Measurements from ENCODE around the gene LIX1. TPM values are rescaled to one million over a fixed set of nuclear protein-coding genes. Genes with fewer than 3 reads are reported as not detected.

LIX1 gene
- total and polyA plus RNA-seq, 2 of the 13 experiments (the other 11 are each of a cell fraction or from before 2014, with no cell fraction given) = not detected

DNA sequence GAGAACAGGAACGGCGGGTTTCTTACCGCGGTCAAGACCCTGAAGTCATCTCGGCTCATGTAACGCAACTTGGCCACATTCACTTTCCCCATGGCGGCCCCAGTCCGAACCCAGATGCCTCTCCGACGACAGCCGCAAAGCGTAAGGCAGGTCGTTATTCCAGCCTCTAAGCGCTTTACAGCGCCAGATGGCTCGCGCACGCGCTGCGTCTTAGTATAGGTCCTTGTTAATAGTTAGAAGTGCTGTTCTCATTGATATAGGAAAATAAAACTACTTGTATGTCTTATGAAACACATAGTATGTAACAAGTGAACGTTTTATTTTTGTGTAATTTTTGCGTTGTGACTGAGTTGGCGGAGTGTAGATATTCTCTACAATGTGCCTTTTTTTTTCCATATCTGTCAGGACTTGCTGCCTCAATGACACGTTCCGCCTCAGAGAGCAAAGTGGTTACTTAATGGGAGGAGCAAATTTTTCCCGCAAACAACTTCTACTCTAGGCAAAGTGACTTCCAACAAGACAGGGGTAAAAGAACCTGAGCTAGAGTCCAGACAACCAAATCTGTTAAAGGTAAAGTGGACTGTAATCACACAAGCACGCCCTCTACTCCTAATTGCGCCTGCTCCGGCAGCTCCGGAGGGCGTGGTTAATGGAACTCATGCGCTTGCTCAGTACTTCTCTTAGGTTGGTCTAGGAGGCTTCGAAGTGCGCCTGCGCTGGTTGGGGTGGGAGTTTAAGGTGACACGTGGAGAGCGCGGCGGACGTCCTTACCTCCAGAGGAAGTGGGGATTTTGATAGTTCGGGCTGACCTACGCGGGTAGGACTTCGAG lies 40.9 kb upstream of the LIX1 start, which contains the start of gene RIOK2 (continued):
- TF ChIP-seq, protein P1, sequence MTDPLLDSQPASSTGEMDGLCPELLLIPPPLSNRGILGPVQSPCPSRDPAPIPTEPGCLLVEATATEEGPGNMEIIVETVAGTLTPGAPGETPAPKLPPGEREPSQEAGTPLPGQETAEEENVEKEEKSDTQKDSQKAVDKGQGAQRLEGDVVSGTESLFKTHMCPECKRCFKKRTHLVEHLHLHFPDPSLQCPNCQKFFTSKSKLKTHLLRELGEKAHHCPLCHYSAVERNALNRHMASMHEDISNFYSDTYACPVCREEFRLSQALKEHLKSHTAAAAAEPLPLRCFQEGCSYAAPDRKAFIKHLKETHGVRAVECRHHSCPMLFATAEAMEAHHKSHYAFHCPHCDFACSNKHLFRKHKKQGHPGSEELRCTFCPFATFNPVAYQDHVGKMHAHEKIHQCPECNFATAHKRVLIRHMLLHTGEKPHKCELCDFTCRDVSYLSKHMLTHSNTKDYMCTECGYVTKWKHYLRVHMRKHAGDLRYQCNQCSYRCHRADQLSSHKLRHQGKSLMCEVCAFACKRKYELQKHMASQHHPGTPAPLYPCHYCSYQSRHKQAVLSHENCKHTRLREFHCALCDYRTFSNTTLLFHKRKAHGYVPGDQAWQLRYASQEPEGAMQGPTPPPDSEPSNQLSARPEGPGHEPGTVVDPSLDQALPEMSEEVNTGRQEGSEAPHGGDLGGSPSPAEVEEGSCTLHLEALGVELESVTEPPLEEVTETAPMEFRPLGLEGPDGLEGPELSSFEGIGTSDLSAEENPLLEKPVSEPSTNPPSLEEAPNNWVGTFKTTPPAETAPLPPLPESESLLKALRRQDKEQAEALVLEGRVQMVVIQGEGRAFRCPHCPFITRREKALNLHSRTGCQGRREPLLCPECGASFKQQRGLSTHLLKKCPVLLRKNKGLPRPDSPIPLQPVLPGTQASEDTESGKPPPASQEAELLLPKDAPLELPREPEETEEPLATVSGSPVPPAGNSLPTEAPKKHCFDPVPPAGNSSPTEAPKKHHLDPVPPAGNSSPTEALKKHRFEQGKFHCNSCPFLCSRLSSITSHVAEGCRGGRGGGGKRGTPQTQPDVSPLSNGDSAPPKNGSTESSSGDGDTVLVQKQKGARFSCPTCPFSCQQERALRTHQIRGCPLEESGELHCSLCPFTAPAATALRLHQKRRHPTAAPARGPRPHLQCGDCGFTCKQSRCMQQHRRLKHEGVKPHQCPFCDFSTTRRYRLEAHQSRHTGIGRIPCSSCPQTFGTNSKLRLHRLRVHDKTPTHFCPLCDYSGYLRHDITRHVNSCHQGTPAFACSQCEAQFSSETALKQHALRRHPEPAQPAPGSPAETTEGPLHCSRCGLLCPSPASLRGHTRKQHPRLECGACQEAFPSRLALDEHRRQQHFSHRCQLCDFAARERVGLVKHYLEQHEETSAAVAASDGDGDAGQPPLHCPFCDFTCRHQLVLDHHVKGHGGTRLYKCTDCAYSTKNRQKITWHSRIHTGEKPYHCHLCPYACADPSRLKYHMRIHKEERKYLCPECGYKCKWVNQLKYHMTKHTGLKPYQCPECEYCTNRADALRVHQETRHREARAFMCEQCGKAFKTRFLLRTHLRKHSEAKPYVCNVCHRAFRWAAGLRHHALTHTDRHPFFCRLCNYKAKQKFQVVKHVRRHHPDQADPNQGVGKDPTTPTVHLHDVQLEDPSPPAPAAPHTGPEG (CRISPR knock-in tag; IDR thresholded peaks at IDR 0.05) = peak; percentile 86
- TF ChIP-seq, protein P2, sequence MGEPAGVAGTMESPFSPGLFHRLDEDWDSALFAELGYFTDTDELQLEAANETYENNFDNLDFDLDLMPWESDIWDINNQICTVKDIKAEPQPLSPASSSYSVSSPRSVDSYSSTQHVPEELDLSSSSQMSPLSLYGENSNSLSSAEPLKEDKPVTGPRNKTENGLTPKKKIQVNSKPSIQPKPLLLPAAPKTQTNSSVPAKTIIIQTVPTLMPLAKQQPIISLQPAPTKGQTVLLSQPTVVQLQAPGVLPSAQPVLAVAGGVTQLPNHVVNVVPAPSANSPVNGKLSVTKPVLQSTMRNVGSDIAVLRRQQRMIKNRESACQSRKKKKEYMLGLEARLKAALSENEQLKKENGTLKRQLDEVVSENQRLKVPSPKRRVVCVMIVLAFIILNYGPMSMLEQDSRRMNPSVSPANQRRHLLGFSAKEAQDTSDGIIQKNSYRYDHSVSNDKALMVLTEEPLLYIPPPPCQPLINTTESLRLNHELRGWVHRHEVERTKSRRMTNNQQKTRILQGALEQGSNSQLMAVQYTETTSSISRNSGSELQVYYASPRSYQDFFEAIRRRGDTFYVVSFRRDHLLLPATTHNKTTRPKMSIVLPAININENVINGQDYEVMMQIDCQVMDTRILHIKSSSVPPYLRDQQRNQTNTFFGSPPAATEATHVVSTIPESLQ (CRISPR knock-in tag; conservative IDR thresholded peaks at IDR 0.05) = no peak
- TF ChIP-seq KDM4B (CRISPR knock-in tag; IDR thresholded peaks at IDR 0.05) (no peak), NR3C1 (CRISPR knock-in tag; IDR thresholded peaks at IDR 0.05) (no peak), GTF2F1 (IDR thresholded peaks at IDR 0.05; ENCODE audit: low read length) (no peak), ZNF292 (CRISPR knock-in tag; IDR thresholded peaks at IDR 0.05; ENCODE audit: borderline replicate concordance, low read depth) (peak; percentile 48; the same call in 1 of the 2 replicates), ZNF567 (CRISPR knock-in tag; IDR thresholded peaks at IDR 0.05; ENCODE audit: borderline replicate concordance) (peak; percentile 17; the same call in 1 of the 2 replicates), ZNF431 (CRISPR knock-in tag; IDR thresholded peaks at IDR 0.05; ENCODE audit: borderline replicate concordance, low read depth) (peak; percentile 65; the same call in 1 of the 2 replicates), ETV5 (CRISPR knock-in tag; IDR thresholded peaks at IDR 0.05; ENCODE audit: borderline replicate concordance) (peak; percentile 63)
- TF ChIP-seq, protein P3, sequence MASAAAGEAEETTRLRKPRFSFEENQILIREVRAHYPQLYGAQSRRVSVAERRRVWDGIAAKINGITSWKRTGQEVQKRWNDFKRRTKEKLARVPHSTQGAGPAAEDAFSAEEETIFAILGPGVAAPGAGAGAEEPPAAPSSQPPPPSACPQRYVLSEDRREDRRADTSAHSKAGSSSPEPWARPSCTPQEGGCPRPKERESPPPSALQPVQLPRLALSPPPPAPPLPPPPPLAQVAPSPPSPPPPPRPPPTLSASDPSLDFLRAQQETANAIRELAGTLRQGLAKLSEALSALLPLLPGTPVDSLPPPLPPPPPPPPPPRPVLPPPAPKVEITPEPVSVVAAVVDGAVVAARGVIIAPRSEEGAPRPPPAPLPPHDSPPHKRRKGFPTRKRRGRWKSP (CRISPR knock-in tag; IDR thresholded peaks at IDR 0.05) = peak; percentile 99
- TF ChIP-seq, protein P4, sequence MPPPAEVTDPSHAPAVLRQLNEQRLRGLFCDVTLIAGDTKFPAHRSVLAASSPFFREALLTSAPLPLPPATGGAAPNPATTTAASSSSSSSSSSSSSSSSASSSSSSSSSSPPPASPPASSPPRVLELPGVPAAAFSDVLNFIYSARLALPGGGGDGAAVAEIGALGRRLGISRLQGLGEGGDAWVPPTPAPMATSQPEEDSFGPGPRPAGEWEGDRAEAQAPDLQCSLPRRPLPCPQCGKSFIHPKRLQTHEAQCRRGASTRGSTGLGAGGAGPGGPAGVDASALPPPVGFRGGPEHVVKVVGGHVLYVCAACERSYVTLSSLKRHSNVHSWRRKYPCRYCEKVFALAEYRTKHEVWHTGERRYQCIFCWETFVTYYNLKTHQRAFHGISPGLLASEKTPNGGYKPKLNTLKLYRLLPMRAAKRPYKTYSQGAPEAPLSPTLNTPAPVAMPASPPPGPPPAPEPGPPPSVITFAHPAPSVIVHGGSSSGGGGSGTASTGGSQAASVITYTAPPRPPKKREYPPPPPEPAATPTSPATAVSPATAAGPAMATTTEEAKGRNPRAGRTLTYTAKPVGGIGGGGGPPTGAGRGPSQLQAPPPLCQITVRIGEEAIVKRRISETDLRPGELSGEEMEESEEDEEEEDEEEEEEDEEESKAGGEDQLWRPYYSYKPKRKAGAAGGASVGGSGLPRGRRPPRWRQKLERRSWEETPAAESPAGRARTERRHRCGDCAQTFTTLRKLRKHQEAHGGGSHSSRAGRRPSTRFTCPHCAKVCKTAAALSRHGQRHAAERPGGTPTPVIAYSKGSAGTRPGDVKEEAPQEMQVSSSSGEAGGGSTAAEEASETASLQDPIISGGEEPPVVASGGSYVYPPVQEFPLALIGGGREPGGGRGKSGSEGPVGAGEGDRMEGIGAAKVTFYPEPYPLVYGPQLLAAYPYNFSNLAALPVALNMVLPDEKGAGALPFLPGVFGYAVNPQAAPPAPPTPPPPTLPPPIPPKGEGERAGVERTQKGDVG (CRISPR knock-in tag; IDR thresholded peaks at IDR 0.05; ENCODE audit: borderline replicate concordance) = no peak
- TF ChIP-seq, protein P5, sequence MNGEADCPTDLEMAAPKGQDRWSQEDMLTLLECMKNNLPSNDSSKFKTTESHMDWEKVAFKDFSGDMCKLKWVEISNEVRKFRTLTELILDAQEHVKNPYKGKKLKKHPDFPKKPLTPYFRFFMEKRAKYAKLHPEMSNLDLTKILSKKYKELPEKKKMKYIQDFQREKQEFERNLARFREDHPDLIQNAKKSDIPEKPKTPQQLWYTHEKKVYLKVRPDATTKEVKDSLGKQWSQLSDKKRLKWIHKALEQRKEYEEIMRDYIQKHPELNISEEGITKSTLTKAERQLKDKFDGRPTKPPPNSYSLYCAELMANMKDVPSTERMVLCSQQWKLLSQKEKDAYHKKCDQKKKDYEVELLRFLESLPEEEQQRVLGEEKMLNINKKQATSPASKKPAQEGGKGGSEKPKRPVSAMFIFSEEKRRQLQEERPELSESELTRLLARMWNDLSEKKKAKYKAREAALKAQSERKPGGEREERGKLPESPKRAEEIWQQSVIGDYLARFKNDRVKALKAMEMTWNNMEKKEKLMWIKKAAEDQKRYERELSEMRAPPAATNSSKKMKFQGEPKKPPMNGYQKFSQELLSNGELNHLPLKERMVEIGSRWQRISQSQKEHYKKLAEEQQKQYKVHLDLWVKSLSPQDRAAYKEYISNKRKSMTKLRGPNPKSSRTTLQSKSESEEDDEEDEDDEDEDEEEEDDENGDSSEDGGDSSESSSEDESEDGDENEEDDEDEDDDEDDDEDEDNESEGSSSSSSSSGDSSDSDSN (CRISPR knock-in tag; IDR thresholded peaks at IDR 0.05) = peak; percentile 46; the same call in 1 of the 2 replicates
